HPDE6-E6E7 (cell line): ENCODE data around the gene HAUS2.
"Not testable (repeated sequence)": the region's sequence is repeated elsewhere in the genome, so short reads cannot be mapped to it uniquely, and the experiment has no call there.

Experiments
- DNase-seq: peaks from one replicate; pipeline ENCODE4 v3.0.0; 2011; ENCODE audit warnings: missing footprints; ENCODE audit errors: extremely low spot score

HAUS2 gene

DNA sequence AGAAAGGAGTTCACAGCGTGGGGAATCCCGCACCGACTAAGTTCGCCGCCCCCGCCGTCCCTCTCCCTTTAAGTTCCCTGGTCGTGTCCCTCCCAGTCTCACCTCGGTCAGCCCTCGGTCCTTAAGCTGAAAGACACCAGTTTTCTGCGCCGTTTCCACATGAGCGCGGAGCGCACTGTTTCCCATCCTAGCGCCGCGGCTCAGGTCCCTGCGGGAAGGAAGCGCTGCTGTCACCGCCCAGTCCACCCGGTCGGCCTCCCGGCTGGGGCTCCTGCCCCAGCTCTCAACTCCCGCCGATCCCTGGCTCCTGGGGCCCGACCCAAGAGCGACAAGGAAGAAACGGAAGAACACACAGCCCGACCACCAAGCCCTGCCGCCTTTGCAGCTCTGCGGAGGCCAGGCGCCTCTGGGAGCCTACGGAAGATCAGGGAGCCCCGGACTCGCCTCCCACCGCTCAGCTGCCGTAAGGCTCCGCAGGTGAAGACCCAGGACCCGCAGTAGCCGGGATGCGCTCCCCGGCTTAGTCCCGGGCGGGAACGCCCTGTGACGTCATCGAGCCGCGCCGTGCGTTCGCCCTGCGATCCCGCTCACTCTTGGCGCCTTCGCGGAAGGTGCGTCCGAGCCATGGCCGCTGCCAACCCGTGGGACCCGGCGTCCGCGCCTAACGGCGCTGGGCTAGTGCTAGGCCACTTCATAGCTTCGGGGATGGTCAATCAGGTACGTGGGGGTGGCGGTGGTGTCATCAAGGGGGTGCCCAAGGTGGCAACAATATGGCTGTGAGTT, at the start of gene HAUS2, which contains the start of gene LRRC57:
HAUS2 (plus strand) TSS at position 590 of the 783 bp plus-strand sequence; CDS start at position 625, 35 bp downstream.
LRRC57 (minus strand) TSS at position 545 of the 783 bp plus-strand sequence; CDS start at position 186, 359 bp downstream.
- peak; percentile 96 for DNase-seq

DNA sequence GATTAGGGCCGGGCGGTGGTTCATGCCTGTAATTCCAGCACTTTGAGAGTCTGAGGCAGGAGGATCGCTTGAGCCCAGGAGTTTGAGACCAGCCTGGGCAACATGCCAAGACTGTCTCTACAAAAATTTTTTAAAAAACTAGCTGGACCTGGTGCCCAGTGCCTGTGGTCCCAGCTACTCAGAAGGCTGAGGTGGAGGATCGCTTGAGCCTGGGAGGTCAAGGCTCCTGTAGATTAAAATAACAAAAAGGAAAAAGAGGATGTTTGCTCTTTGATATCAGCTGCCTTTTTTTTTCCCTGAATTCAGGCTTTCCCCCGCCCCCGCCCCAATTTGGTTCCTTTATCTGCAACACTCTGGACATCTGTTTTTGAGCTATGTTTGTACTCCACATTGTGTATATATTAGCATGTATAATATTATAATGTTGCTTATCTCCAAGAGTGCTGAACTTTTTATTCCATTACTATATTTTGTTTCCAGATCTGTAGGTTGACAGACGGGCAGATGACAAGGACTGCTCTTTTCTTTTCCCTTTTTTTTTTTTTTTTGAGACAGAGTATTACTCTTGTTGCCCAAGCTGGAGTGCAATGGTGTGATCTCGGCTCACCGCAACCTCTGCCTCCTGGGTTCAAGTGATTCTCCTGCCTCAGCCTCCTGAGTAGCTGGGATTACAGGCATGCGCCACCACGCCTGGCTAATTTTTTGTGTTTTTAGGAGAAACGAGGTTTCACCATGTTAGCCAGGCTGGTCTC, 48.6 kb upstream of the HAUS2 start:
- DNase-seq, result no peak

DNA sequence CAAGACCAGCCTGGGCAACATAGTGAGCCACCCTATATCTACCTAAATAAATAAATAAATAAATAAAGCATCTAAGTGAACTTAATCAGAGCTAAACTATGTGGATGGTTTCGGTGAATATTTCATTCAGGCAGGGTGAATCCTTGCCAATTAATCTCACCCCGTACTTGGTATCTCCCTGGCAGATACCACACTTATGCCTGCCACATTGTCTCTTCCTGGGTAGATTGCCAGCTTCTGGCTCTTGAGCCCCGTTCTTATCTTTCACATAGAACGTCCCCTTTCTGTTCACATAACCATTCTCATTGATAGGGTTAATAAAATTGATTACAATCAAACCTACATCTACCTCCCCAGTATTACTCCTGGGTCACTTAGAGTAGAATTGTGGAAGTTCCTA, 46.2 kb upstream of the HAUS2 start:
- DNase-seq, result no peak

DNA sequence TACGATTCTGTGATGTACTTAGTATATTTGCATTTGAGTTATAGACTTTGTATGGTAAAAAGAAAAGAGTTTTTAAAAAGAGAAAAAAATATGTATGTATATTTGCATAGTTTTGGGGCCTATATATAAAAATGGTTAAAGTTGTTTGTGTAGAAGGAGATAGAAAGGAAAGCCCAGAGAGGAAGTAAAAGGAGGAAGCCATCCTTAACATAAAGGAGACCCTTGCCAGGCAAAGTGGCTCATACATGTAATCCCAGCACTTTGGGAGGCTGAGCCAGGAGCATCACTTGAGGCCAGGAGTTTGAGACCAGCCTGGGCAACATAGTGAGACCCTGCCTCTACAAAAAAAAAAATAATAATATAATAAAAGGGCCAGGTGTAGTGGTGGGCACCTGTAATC, 44.8 kb upstream of the HAUS2 start:
- no peak for DNase-seq

DNA sequence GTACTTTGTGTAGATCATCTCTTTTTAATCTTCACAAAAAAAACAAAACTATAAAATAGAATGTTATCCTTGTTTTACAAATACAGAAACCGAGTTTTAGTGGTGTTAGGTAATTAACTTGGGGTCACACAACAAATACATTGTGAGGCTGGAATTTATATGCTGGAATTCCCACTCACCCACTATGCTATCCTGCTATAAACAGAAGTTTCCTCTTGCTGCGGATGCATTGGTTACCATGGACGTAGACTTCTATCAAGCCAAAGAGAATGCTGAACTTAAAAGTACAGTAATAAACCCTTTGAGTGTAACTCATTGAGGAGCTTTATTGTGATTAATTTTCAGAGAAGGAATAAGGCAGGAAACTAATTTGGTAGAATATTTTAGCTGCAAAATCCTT, 44.0 kb upstream of the HAUS2 start:
- no peak for DNase-seq

DNA sequence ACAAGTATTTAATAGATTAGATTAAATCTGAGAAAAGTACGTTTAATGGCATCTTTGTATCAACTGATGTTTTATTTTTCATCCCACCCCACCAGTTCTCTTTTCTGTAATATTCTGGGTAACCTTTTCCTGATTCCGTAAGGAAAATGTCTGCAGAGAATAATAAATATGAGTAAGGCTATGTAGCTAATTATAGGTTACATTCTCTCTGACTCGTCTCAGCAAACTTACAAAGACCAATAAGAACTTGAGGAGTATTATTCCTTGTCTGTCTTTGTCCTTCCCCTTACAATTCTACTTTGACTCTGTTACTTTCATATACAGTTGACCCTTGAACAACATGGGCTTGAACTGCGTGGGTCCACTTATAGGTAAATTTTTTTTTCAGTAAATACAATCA, 41.1 kb upstream of the HAUS2 start:
- DNase-seq, result no peak

DNA sequence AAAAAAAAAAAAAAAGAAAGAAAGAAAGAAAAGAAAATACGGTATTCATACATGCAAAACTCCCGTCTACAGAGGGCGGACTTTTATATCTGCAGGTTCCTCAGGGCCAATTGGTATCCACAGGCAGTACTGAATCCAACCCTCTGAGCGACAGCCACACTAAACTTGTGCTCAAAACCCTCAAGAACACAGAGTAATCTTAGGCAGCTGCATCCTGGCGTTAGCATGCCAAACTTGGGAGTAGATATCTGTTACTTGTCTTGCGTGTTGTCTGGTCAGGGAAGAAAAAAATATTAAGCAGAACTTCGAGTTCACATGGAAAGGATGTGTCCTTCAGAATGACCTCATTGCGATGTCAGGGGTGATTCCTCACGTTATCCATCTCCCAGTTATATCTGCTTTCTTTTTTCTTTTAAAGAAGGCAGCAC, 40.4 kb upstream of the HAUS2 start:
- DNase-seq, result no peak

DNA sequence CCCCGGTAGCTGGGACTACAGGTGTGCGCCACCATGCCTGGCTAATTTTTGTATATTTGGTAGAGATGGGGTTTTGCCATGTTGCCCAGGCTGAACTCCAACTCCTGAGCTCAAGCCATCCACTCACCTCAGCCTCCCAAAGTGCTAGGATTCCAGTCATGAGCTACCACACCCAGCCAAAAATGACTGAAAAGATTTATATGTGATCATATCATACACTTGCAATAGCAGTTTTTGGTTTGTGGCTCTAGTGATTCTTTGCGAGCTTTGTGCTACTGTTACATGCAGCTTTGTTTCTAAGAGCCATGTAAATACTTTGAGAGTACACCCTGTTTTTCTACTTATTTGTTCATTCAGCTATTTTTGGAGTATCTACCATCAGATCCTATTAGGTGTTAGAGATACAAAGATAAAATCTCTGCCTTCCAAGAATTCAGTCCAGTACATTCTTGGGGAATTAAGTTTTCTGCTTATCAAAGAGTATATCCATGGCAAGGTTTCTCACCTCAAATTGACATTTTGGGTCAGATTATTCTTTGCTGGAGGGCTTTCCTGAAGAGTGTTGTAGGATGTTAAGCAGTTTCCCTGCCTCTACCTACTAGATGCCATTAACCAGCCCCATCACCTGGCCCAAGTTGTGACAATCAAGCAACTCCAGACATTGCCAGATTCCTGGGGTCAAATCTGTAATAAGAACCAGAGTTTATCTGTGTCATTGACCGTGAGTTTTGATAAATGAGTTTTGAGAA, 38.2 kb upstream of the HAUS2 start:
- no peak for DNase-seq

DNA sequence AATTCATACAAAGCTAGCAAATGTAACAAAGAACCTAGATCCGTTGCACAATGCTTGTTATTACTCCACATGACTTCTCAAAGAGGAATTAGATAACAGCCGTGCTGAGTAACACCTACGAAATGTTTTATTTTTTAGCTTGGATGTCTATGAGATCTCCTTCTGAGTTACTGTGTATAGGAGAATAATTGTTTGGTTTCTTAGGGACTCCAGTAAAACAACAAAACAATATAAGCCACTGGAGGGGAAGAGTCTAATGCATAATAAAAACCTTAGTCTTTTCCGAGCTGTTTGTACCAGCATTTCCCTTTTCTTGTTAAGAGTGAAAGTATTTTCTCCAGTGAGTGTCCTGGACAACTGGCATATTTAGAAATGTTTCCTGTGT, 37.6 kb upstream of the HAUS2 start:
- peak; percentile 19 for DNase-seq

DNA sequence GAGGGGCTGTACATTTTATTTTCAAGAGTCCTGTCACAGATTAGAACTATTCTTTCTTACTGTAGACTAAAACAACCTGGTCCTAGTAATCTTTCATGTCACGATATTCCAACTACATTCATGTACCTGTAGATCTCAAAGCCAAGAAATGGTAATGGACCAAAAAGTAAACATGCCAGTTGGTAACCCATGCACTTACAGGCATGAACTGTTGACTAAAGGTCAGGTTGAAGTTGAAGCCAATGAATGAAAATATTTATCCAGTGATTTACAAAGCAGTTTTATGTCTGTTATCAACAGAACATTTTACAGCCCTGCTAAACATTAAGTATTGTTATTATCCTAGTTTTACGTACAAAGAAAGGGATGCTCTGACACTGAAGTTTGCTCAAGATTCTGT, 25.3 kb upstream of the HAUS2 start:
- no peak for DNase-seq

DNA sequence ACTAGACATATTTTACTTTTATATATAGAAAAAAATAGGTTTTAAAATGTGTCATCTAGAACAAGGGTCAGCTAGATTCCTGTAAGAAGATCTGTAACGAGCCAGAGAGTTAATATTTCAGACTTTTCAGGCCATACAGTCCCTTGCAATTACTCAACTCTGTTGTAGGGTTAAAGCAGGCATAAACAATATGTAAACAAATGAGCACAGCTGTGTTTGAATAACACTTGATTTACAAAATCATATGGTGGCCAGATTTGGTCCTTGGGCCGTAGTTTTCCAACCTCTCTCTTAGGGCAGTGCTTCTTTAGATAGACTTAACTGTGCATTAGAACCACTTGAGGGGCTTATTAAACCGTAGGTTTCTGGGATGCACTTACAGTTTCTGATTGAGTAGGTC, 19.7 kb upstream of the HAUS2 start:
- DNase-seq, result no peak

DNA sequence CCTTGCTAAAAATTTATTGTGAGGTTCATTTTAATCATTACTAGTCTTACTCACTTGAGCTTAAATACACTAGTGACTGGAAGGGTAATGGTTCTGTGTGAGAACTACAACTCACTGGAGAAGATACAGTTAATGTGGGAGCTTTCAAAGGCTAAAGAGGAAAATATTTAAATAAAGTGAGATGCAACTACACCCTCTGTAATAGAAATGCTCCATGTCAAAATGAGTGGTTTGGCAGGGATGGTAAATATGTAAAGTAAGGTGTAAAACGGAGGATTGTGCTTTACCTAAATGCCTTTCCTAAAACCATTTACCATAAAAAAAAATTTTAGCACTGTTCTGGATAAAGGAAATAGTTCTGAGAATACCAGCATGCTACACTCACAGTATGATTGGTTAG, 15.4 kb upstream of the HAUS2 start:
- DNase-seq, result no peak

DNA sequence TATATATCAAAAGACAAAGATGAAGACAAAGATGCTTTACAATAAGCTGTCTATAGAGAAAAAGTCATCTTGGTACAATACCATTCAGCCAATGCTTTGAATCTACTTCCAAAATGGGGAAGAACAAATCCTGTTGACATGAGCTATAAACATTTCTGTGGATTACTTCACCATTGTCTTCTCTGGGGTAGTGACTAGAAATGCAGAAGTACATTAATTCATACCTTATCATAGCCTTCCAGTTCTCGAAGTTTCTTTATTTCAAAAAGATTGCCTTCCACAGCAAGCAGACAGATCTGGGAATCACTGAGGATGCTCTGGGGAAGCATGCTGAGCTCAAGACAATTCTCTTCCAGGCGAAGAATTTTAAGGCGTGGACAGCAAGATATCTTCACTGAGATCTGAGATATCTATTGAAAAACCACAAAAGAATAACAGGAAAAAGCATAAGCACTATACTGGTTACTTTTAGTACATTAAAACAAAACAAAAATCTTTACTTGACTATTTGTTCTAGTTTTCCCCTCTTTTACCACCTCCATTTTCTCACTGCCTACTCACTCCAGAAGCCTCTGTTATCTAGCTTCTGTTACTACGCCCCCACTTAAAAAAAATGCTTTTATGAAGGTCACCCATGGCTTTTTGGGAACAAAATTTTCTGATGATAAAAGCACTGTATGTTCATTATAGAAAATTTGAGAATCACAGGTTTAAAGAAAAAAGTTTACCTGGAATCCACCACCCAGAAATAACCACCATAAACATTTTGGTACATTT, 3.6 kb upstream of the HAUS2 start:
- no peak for DNase-seq

DNA sequence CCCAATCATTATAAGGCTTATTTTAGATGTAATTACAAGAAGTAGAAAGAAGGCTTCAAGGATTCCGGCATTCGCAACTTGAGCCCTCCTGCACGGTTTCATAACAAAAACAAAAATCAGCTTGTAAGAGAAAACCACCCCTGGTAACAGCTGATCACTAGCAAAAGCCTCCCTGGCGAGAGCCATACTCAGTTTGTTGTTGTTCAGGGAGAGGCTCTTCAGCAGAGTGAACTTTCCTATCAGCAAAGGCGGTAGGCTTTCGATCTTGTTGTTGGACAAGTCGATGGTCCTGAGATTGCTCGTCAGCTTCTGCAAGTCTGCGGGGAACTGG, 755 bp upstream of the HAUS2 start:
- no peak for DNase-seq

DNA sequence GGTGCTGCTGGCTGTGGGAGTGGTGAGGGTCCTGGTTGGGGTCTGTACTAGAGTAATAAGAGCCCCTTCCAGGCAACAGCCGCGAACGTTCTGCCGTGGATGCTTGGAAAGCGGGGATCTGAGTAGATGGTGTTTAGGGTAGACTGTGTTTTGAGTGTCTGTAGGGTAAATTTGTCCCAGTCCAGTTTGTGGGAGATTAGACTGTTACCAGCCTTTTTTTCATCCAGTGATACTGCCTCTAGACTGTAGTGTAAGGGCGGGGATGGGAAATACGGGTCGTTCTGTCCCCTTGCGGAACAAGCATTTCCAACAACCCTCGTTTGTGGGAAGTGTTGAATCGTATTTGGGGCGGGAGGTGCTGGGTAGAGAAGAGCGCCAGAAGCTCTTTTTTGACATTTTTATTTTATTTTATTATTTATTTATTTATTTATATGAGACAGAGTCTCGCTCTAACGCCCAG, 424 bp downstream of the HAUS2 start:
- peak; percentile 19 for DNase-seq

DNA sequence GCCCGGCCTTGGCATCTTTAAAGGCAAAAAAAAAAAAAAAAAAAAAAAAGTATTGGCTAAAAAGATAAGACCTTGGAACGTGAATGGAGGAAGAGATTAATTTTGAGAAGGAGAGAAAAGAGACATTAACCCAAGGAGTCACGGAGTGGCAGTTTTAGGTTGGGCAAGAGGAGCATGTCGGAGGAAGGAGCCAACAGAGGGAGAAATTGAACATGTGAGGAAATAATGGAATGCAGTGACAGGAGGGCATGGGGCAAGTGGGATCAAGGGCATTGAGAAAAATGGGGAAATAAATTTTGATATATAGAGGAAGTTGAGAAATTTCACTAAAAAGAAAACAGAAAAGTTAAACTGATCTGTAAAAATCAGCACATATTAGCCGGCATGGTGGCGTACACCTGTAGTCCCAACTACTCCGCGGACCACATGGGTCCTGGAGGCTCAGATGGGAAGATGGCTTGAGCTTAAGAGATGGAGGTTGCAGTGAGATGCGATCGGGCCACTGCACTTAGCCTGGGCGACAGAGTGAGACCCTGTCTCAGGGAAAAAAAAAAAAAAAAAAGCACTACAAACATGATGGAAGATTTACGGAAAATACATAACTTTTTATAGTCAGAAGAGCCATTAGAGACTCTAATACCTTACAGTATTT, 1.2 kb downstream of the HAUS2 start:
- DNase-seq, result no peak

DNA sequence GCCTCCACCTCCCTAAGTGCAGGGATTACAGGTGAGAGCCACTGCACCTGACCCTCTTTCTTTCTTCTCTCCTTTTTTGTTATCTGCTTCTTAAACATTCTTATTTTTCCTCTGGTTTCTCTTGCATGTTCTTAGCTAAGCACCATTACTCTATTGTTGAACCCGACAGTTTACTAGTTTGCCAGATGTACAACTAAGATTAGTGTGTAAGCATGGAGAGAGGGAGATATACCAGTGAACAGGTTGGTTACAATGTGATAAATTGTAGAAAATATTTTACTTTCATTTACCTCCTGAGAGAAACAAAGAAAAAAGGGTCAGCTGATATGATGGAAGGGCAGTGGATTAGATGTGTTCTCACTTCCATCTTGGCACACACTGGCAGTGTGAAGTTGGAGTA, 4.9 kb downstream of the HAUS2 start:
- no peak for DNase-seq

DNA sequence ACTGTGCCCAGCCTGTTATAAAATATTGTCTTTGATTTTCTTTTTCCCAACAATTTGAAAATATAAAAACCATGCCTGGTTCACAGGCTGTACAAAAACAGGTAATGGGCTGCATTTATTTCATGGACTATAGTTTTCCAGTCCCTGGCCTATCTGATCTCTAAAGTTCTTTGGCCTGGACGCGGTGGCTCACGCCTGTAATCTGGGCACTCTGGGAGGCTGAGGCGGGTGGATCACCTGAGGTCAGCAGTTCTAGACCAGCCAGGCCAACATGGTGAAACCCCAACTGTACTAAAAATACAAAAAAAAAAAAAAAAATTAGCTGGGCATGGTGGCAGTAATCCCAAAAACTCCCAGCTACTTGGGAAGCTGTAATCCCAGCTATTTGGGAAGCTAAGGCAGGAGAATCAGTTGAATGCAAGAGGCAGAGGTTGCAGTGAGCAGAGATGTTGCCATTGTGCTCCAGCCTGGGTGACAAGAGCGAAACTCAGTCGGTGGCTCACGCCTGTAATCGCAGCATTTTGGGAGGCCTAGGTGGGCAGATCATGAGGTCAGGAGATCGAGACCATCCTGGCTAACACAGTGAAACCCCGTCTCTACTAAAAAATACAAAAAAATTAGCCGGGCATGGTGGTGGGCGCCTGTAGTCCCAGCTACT, 8.0 kb downstream of the HAUS2 start:
- DNase-seq, result not testable (repeated sequence)

DNA sequence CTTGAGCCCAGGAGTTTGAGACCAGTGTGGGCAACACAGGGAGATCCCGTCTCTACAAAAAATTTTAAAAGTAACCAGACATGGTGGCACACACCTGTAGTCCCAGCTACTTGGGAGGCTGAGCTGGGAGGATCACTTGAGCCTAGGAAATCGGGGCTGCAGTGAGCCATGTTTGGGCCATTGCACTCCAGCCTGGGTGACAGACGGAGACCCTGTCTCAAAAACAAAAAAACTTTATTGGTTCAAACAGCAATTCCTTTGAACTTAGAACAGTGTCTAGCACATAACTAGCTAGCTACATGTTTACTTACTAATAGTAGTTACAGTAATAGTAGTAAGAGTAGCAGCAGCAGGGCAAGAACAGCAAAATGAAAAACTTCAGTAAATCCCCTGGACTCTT, 10.1 kb downstream of the HAUS2 start:
- DNase-seq, result no peak

DNA sequence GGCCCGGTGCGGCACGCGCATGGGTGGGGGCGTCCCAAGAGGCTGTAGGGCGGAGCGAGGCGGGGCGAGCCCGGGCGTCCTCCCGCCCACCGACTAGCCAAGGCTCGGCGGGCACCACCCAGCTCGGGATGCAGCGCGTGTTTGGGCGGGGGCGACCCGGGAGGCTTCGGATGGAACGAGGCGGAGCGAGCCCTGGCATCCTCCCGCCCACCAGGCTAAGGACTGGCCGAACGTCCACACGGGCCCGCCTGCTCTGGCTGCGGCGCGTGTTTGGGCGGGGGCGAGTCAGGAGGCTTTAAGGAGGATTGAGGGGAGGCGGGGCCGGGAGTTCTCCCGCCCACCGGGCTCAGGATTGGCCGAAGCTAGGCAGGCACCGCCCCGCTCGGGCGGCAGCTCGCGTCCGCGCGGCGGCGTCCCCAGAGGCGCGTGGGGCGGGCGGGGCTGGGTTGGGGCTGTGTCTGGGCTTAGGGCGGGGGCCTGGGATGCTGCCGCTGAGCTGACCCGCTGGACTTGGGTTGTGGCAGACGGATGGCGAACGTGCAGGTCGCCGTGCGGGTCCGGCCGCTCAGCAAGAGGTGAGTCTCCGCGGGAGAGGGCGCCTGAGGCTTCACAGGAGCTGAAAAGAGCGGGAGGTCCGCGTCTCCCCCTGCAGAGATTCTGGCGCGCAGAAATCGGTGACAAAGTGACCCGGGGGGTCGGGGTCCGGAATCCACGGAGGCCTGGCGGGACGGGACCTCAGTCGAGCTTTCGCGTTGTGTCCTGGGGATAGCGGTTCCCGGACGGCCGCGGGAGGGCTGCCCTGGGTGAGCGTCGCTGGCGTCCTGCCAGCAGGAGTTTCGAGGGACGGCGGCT, 26.8 kb downstream of the HAUS2 start, which contains the start of gene STARD9:
STARD9 (plus strand) TSS at position 419 of the 852 bp plus-strand sequence; CDS start at position 529, 110 bp downstream.
- DNase-seq, result peak; percentile 93
